Measurements from ENCODE around the gene TTC28. TPM values are rescaled to one million over a fixed set of nuclear protein-coding genes. Genes with fewer than 3 reads are reported as not detected.
"Not testable (repeated sequence)": the region's sequence is repeated elsewhere in the genome, so short reads cannot be mapped to it uniquely, and the experiment has no call there.

Gene TTC28
- polyA plus RNA-seq, 1 donor from 2014 or later = 14.8 TPM

DNA sequence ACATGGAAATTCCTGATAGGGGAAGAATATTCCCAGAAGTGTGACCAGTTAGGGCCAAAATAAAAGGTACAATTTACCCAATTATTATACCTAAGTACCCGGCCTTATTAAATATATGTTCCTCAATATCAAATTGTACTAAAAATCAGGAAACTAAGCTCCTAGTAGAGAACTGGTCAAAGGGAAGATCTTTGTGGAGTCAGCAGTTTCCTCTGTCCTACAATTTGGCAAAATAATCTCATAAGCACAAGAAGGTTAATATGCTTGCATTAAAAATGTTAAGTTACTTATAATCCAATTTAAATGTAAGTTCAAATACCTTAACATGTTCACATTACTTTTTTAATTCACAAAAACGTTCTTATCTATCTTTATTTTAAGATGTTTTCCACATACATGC, 10.3 kb downstream of the TTC28 start:
- H2AFZ ChIP-seq (ENCODE audit: low read depth, low read length) = no peak overlapping the region
- no peaks in the 10 kb centered on the region for H3K36me3 ChIP-seq (ENCODE audit: insufficient read depth, low read length)
- TF ChIP-seq, protein P1, sequence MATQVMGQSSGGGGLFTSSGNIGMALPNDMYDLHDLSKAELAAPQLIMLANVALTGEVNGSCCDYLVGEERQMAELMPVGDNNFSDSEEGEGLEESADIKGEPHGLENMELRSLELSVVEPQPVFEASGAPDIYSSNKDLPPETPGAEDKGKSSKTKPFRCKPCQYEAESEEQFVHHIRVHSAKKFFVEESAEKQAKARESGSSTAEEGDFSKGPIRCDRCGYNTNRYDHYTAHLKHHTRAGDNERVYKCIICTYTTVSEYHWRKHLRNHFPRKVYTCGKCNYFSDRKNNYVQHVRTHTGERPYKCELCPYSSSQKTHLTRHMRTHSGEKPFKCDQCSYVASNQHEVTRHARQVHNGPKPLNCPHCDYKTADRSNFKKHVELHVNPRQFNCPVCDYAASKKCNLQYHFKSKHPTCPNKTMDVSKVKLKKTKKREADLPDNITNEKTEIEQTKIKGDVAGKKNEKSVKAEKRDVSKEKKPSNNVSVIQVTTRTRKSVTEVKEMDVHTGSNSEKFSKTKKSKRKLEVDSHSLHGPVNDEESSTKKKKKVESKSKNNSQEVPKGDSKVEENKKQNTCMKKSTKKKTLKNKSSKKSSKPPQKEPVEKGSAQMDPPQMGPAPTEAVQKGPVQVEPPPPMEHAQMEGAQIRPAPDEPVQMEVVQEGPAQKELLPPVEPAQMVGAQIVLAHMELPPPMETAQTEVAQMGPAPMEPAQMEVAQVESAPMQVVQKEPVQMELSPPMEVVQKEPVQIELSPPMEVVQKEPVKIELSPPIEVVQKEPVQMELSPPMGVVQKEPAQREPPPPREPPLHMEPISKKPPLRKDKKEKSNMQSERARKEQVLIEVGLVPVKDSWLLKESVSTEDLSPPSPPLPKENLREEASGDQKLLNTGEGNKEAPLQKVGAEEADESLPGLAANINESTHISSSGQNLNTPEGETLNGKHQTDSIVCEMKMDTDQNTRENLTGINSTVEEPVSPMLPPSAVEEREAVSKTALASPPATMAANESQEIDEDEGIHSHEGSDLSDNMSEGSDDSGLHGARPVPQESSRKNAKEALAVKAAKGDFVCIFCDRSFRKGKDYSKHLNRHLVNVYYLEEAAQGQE (IDR thresholded peaks at IDR 0.05; ENCODE audit: borderline replicate concordance) = no peak
- no peak for TF ChIP-seq RAD21 (conservative IDR thresholded peaks at IDR 0.05)
- no peaks in the 10 kb centered on the region for H3K27me3 ChIP-seq (ENCODE audit: insufficient read depth, low read depth, low read length)
- H3K27ac ChIP-seq (ENCODE audit: low read length) = no peak overlapping the region
- H3K9ac ChIP-seq (ENCODE audit: low read length) = no peak overlapping the region
- no peaks in the 10 kb centered on the region for H4K20me1 ChIP-seq (ENCODE audit: insufficient read depth)
- no peaks in the 10 kb centered on the region for H3K9me3 ChIP-seq (ENCODE audit: low read length)
- no peaks in the 10 kb centered on the region for H3F3A ChIP-seq (ENCODE audit: insufficient read depth, low read length, poor library complexity, severe bottlenecking)
- peaks cover 20% of the 10 kb centered on the region for H3K79me2 ChIP-seq (replicated peaks; ENCODE audit: insufficient read depth, low read length)
- H3K4me2 ChIP-seq (ENCODE audit: low read length) = no peak overlapping the region
- H3K4me3 ChIP-seq (ENCODE audit: low read length) = no peak overlapping the region
- H3K9me2 ChIP-seq (ENCODE audit: insufficient read depth, low read length) = no peaks in the 10 kb centered on the region

DNA sequence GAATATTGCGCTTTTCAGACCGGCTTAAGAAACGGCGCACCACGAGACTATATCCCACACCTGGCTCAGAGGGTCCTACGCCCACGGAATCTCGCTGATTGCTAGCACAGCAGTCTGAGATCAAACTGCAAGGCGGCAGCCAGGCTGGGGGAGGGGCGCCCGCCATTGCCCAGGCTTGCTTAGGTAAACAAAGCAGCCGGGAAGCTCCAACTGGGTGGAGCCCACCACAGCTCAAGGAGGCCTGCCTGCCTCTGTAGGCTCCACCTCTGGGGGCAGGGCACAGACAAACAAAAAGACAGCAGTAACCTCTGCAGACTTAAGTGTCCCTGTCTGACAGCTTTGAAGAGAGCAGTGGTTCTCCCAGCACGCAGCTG, 16.1 kb downstream of the TTC28 start:
- H3K9me3 ChIP-seq (ENCODE audit: low read length); H3K36me3 ChIP-seq (ENCODE audit: insufficient read depth, low read length); H3K4me3 ChIP-seq (ENCODE audit: low read length); H3K9me2 ChIP-seq (ENCODE audit: insufficient read depth, low read length); H4K20me1 ChIP-seq (ENCODE audit: insufficient read depth); H3K27ac ChIP-seq (ENCODE audit: low read length); H2AFZ ChIP-seq (ENCODE audit: low read depth, low read length); H3K79me2 ChIP-seq (replicated peaks; ENCODE audit: insufficient read depth, low read length); H3F3A ChIP-seq (ENCODE audit: insufficient read depth, low read length, poor library complexity, severe bottlenecking); H3K9ac ChIP-seq (ENCODE audit: low read length); H3K27me3 ChIP-seq (ENCODE audit: insufficient read depth, low read depth, low read length); H3K4me2 ChIP-seq (ENCODE audit: low read length): not testable (repeated sequence)

DNA sequence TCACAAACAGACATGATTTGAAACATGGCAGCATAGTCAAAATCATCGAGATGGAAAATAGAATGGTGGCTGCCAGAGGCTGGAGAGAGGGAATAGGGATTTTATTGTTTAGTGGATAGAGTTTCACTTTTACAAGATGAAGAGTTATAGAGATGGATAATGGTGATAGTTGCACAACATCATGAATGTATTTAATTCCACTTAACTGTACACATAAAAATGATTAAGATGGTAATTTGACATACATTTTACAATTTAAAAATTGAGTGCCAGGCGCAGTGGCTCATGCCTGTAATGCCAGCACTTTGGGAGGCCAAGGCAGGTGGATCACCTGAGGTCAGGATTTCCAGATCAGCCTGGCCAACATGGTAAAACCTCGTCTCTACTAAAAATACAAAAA, 21.2 kb downstream of the TTC28 start:
- H3K36me3 ChIP-seq (ENCODE audit: insufficient read depth, low read length) = no peaks in the 10 kb centered on the region
- no peak overlapping the region for H3K4me3 ChIP-seq (ENCODE audit: low read length)
- no peaks in the 10 kb centered on the region for H3K9me2 ChIP-seq (ENCODE audit: insufficient read depth, low read length)
- no peaks in the 10 kb centered on the region for H4K20me1 ChIP-seq (ENCODE audit: insufficient read depth)
- peaks cover 16% of the 10 kb centered on the region for H3K79me2 ChIP-seq (replicated peaks; ENCODE audit: insufficient read depth, low read length)
- no peak overlapping the region for H3K27ac ChIP-seq (ENCODE audit: low read length)
- H3K4me2 ChIP-seq (ENCODE audit: low read length) = no peak overlapping the region
- no peaks in the 10 kb centered on the region for H3K27me3 ChIP-seq (ENCODE audit: insufficient read depth, low read depth, low read length)
- H3K9ac ChIP-seq (ENCODE audit: low read length) = no peak overlapping the region
- no peak overlapping the region for H2AFZ ChIP-seq (ENCODE audit: low read depth, low read length)
- no peaks in the 10 kb centered on the region for H3F3A ChIP-seq (ENCODE audit: insufficient read depth, low read length, poor library complexity, severe bottlenecking)
- TF ChIP-seq, protein P2, sequence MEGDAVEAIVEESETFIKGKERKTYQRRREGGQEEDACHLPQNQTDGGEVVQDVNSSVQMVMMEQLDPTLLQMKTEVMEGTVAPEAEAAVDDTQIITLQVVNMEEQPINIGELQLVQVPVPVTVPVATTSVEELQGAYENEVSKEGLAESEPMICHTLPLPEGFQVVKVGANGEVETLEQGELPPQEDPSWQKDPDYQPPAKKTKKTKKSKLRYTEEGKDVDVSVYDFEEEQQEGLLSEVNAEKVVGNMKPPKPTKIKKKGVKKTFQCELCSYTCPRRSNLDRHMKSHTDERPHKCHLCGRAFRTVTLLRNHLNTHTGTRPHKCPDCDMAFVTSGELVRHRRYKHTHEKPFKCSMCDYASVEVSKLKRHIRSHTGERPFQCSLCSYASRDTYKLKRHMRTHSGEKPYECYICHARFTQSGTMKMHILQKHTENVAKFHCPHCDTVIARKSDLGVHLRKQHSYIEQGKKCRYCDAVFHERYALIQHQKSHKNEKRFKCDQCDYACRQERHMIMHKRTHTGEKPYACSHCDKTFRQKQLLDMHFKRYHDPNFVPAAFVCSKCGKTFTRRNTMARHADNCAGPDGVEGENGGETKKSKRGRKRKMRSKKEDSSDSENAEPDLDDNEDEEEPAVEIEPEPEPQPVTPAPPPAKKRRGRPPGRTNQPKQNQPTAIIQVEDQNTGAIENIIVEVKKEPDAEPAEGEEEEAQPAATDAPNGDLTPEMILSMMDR (IDR thresholded peaks at IDR 0.05; ENCODE audit: poor library complexity, severe bottlenecking) = no peak
- no peak for TF ChIP-seq MXI1 (conservative IDR thresholded peaks at IDR 0.05; ENCODE audit: poor library complexity, severe bottlenecking)
- no peak for TF ChIP-seq POLR2AphosphoS5 (IDR thresholded peaks at IDR 0.05)
- no peak for TF ChIP-seq RAD21 (conservative IDR thresholded peaks at IDR 0.05)
- no peak for TF ChIP-seq TAF1 (IDR thresholded peaks at IDR 0.05; ENCODE audit: low read depth)
- TF ChIP-seq SMC3 (conservative IDR thresholded peaks at IDR 0.05; ENCODE audit: poor library complexity) = no peak
- no peak for TF ChIP-seq EP300 (conservative IDR thresholded peaks at IDR 0.05; ENCODE audit: poor library complexity, severe bottlenecking)
- TF ChIP-seq, protein P1 (IDR thresholded peaks at IDR 0.05; ENCODE audit: borderline replicate concordance) = no peak
- TF ChIP-seq EZH2 (IDR thresholded peaks at IDR 0.05; ENCODE audit: borderline replicate concordance, insufficient read depth, low read length, poor library complexity, severe bottlenecking) = no peak
- no peaks in the 10 kb centered on the region for H3K9me3 ChIP-seq (ENCODE audit: low read length)

Measured in neural cell (in vitro differentiated cells).